Testis (tissue), 3 donors: ENCODE measurements around the gene BCAT1. TPM values are rescaled to one million over a fixed set of nuclear protein-coding genes. Genes with fewer than 3 reads are reported as not detected.

Source experiments
- DNase-seq: peaks from one replicate; pipeline ENCODE4 v3.0.0-alpha.2; 2019
- H3K27ac ChIP-seq, 2 donors: fragments of 200-600 bp; sonication (generic); one replicate each; pipeline ENCODE4 v1.5.1; 2019
- H3K27me3 ChIP-seq: fragments of 200-600 bp; sonication (generic); one replicate; pipeline ENCODE4 v1.5.1; 2019
- H3K36me3 ChIP-seq: fragments of 200-600 bp; sonication (generic); one replicate; pipeline ENCODE4 v1.5.1; 2017; ENCODE audit warnings: low read depth; ENCODE audit errors: missing control alignments
- H3K4me1 ChIP-seq: fragments of 200-600 bp; sonication (generic); one replicate; pipeline ENCODE4 v1.5.1; 2019
- H3K4me3 ChIP-seq, 2 donors: fragments of 200-600 bp; sonication (generic); one replicate each; pipeline ENCODE4 v1.5.1; 2017 to 2019
- H3K9me3 ChIP-seq: fragments of 200-600 bp; sonication (generic); one replicate; pipeline ENCODE4 v1.5.1; 2017
- CTCF ChIP-seq, 3 experiments: fragments of 450-650 bp in 2 of 3; fragments of 200-600 bp in 1 of 3; sonication (generic) in 1 of 3; IDR thresholded peaks; one replicate each; pipeline ENCODE4 v1.5.1; 2016 to 2019; ENCODE audit warnings: antibody characterized with exemption in 3 of 3, mild to moderate bottlenecking in 2 of 3, moderate library complexity in 1 of 3
- POLR2A ChIP-seq: fragments of 450-650 bp; IDR thresholded peaks from one replicate; pipeline ENCODE4 v1.6.1; 2017; ENCODE audit warnings: antibody characterized with exemption, mild to moderate bottlenecking, moderate library complexity
- WGBS, 2 donors: methylation state at CpG; one replicate each; pipeline ENCODE4 v1.1.5; 2018; 5-methylcytosine and 5-hydroxymethylcytosine counted together
- intact Hi-C: fragments of 100-400 bp; cut with DNase I; formaldehyde crosslinking; loops from one replicate; pipeline ENCODE4 v1.15.1; 2023; ENCODE audit warnings: low total_unique reads
- polyA plus RNA-seq: library from polyadenylated mRNA; stranded (reverse); fragments of 350-450 nt; fragmentation: Illumina TruSeq; extraction: RNeasy Lipid Tissue Mini Kit (QIAGEN cat#74804); gene quantifications from one replicate; pipeline ENCODE4 v1.2.3, GENCODE V29; 2014; ENCODE audit warnings: low read depth, low replicate concordance; ENCODE audit not compliant: insufficient read depth
- total RNA-seq, 2 donors: library from RNA; depleted of rRNA; stranded (reverse); fragments of >200 nt; gene quantifications; one replicate each; pipeline ENCODE4 v1.2.3, GENCODE V29; 2016

The BCAT1 gene
- total and polyA plus RNA-seq, 3 donors from 2014 or later = 30.8 to 44.2 (median 34.7) TPM

GRCh38 chr12:24777359-24777758 lies 171.5 kb downstream of the BCAT1 start:
- H3K27me3 ChIP-seq = no peaks in the 10 kb centered on the region
- TF ChIP-seq POLR2A (no peak), CTCF (IDR thresholded peaks at IDR 0.05) (no peak)
- H3K27ac ChIP-seq = no peak overlapping the region
- intact Hi-C loops = no loop called here
- no peaks in the 10 kb centered on the region for H3K9me3 ChIP-seq
- H3K4me1 ChIP-seq = no peaks in the 10 kb centered on the region
- H3K36me3 ChIP-seq = no peaks in the 10 kb centered on the region
- no peak for DNase-seq
- no peak overlapping the region for H3K4me3 ChIP-seq
- 80 to 95% methylated on average over 8 of the region's 8 CpGs for WGBS, 2 donors

GRCh38 chr12:24776861-24777260 lies 172.0 kb downstream of the BCAT1 start:
- no peaks in the 10 kb centered on the region for H3K27me3 ChIP-seq
- no peak overlapping the region for H3K4me3 ChIP-seq
- TF ChIP-seq CTCF (IDR thresholded peaks at IDR 0.05) (no peak), POLR2A (no peak)
- no peaks in the 10 kb centered on the region for H3K36me3 ChIP-seq
- 65 to 71% methylated on average over 2 of the region's 2 CpGs for WGBS, 2 donors
- intact Hi-C loops = no loop called here
- no peaks in the 10 kb centered on the region for H3K9me3 ChIP-seq
- H3K4me1 ChIP-seq = no peaks in the 10 kb centered on the region
- no peak overlapping the region for H3K27ac ChIP-seq
- no peak for DNase-seq

- intact Hi-C loops = no loop called here
- no peak for TF ChIP-seq POLR2A
- TF ChIP-seq CTCF (IDR thresholded peaks at IDR 0.05) = no peak
- Histone ChIP-seq H3K9me3 (no peaks in the 10 kb centered on the region), H3K4me1 (no peaks in the 10 kb centered on the region), H3K27me3 (no peaks in the 10 kb centered on the region), H3K27ac (no peak overlapping the region), H3K4me3 (no peak overlapping the region), H3K36me3 (no peaks in the 10 kb centered on the region)
- 84 to 91% methylated on average over 5 of the region's 5 CpGs for WGBS, 2 donors
- no peak for DNase-seq
Observed at GRCh38 chr12:24775073-24775472, 173.8 kb downstream of the BCAT1 start.

GRCh38 chr12:24773996-24774395 lies 174.9 kb downstream of the BCAT1 start:
- Histone ChIP-seq H3K4me3 (no peak overlapping the region), H3K27ac (no peak overlapping the region), H3K27me3 (no peaks in the 10 kb centered on the region), H3K9me3 (no peaks in the 10 kb centered on the region), H3K4me1 (no peaks in the 10 kb centered on the region), H3K36me3 (no peaks in the 10 kb centered on the region)
- WGBS, 2 donors = 89 to 90% methylated on average over 3 of the region's 3 CpGs
- intact Hi-C loops = no loop called here
- no peak for DNase-seq
- no peak for TF ChIP-seq POLR2A
- TF ChIP-seq CTCF (IDR thresholded peaks at IDR 0.05) = no peak

- Histone ChIP-seq H3K9me3 (no peaks in the 10 kb centered on the region), H3K4me1 (no peaks in the 10 kb centered on the region), H3K36me3 (no peaks in the 10 kb centered on the region), H3K27me3 (no peaks in the 10 kb centered on the region), H3K4me3 (no peak overlapping the region), H3K27ac (no peak overlapping the region)
- TF ChIP-seq POLR2A = no peak
- TF ChIP-seq CTCF (IDR thresholded peaks at IDR 0.05) = no peak
- intact Hi-C loops = no loop called here
- no peak for DNase-seq
Observed at GRCh38 chr12:24772813-24773212, 176.1 kb downstream of the BCAT1 start.
